Caco-2 (cell line): Measurements from ENCODE around the gene LRRC4C. TPM values are rescaled to one million over a fixed set of nuclear protein-coding genes. Genes with fewer than 3 reads are reported as not detected.

Source experiments
- BruUV-seq: library from RNA; stranded (reverse); fragments of 400-500 nt; replicated peaks from 2 replicates; lab custom pipeline; 2021; lab: Mats Ljungman, UMichigan
- CTCF ChIA-PET: fragments of 300-600 bp; sonication (Branson Sonifier 250); formaldehyde crosslinking; loops from one replicate; lab custom pipeline; 2022; ENCODE audit warnings: antibody characterized with exemption; lab: Charles Lee
- POLR2A ChIA-PET: fragments of 300-600 bp; sonication (Branson Sonifier 250); formaldehyde crosslinking; loops from one replicate; lab custom pipeline; 2022; ENCODE audit warnings: antibody characterized with exemption; lab: Charles Lee
- DNase-seq, 2 experiments: peaks; one replicate each; pipeline versions ENCODE4 v3.0.0 to v3.0.0-alpha.2; 2020 to 2022
- H3K27me3 ChIP-seq: replicated peaks from 2 replicates; pipeline ENCODE4 v1.6.0; 2011; ENCODE audit warnings: low read length; ENCODE audit not compliant: control insufficient read depth, insufficient read depth
- H3K36me3 ChIP-seq: 2 replicates; pipeline ENCODE4 v1.5.1; 2011; ENCODE audit warnings: low read length; ENCODE audit not compliant: control insufficient read depth, insufficient read depth
- H3K4me1 ChIP-seq: fragments of 250-450 bp; sonication (Bioruptor Pico); 2 replicates; pipeline ENCODE4 v1.5.1; 2020; ENCODE audit warnings: mild to moderate bottlenecking
- H3K4me3 ChIP-seq: 2 replicates; pipeline ENCODE4 v1.5.1; 2011; ENCODE audit warnings: low read depth, mild to moderate bottlenecking, control low read depth, low read length
- H3K9me3 ChIP-seq: fragments of 250-450 bp; sonication (Bioruptor Pico); 2 replicates; pipeline ENCODE4 v1.5.1; 2020; ENCODE audit warnings: mild to moderate bottlenecking, moderate library complexity
- H3K27ac Mint-ChIP-seq: one replicate; pipeline ENCODE4 v1.8.0; 2022; ENCODE audit warnings: mixed read lengths; ENCODE audit not compliant: unreplicated experiment
- H3K27me3 Mint-ChIP-seq: one replicate; pipeline ENCODE4 v1.8.0; 2022; ENCODE audit warnings: mixed read lengths; ENCODE audit not compliant: insufficient read depth, unreplicated experiment
- H3K36me3 Mint-ChIP-seq: one replicate; pipeline ENCODE4 v1.8.0; 2022; ENCODE audit warnings: mild to moderate bottlenecking, mixed read lengths; ENCODE audit not compliant: insufficient read depth, unreplicated experiment
- H3K4me1 Mint-ChIP-seq: one replicate; pipeline ENCODE4 v1.8.0; 2022; ENCODE audit warnings: low read depth, mixed read lengths; ENCODE audit not compliant: unreplicated experiment
- H3K4me3 Mint-ChIP-seq: one replicate; pipeline ENCODE4 v1.8.0; 2022; ENCODE audit warnings: mild to moderate bottlenecking, moderate library complexity, mixed read lengths; ENCODE audit not compliant: unreplicated experiment
- H3K9me3 Mint-ChIP-seq: one replicate; pipeline ENCODE4 v1.8.0; 2022; ENCODE audit warnings: mixed read lengths; ENCODE audit not compliant: unreplicated experiment
- CTCF ChIP-seq, 2 experiments: fragments of 200-600 bp in 1 of 2; IDR thresholded peaks; 1 replicate in 1 of 2; 2 replicates in 1 of 2; pipeline versions ENCODE4 v1.5.1 to v1.8.0; 2011 to 2022; ENCODE audit warnings: antibody characterized with exemption in 1 of 2, control low read depth in 1 of 2, inconsistent platforms in 1 of 2, low read depth in 1 of 2, low read length in 1 of 2, mild to moderate bottlenecking in 1 of 2, moderate library complexity in 1 of 2; ENCODE audit not compliant: insufficient read depth in 1 of 2, severe bottlenecking in 1 of 2, unreplicated experiment in 1 of 2
- intact Hi-C: fragments of 100-400 bp; cut with micrococcal nuclease; formaldehyde crosslinking; loops from one replicate; pipeline ENCODE4 v1.10.0; 2022; ENCODE audit not compliant: unreplicated experiment
- total RNA-seq: library from RNA; stranded (reverse); gene quantifications from 2 replicates; pipeline ENCODE4 v1.2.3, GENCODE V29; 2022

LRRC4C gene
- total RNA-seq, 1 experiment from 2014 or later = not detected

- Mint-ChIP-seq H3K9me3 (no peaks in the 10 kb centered on the region), H3K27ac (no peak overlapping the region), H3K36me3 (no peaks in the 10 kb centered on the region), H3K4me3 (no peak overlapping the region), H3K4me1 (no peaks in the 10 kb centered on the region), H3K27me3 (no peaks in the 10 kb centered on the region)
- Histone ChIP-seq H3K36me3 (no peaks in the 10 kb centered on the region), H3K9me3 (no peaks in the 10 kb centered on the region), H3K4me1 (no peaks in the 10 kb centered on the region), H3K4me3 (no peak overlapping the region), H3K27me3 (no peaks in the 10 kb centered on the region)
- POLR2A ChIA-PET = no interaction called here
- no peak for DNase-seq
- CTCF ChIA-PET = no interaction called here
- BruUV-seq = no TSS peak
- TF ChIP-seq CTCF (IDR thresholded peaks at IDR 0.05; ENCODE audit: insufficient read depth in 1 of 2, low read depth in 1 of 2, low read length in 1 of 2, severe bottlenecking in 1 of 2, unreplicated experiment in 1 of 2) = no peak
- intact Hi-C loops = no loop called here
These were observed 1359.3 kb downstream of the LRRC4C start for GRCh38 chr11:40100162-40100553.

- no TSS peak for BruUV-seq
- Mint-ChIP-seq H3K4me3 (no peak overlapping the region), H3K27ac (no peak overlapping the region), H3K9me3 (no peaks in the 10 kb centered on the region), H3K4me1 (no peaks in the 10 kb centered on the region), H3K27me3 (no peaks in the 10 kb centered on the region), H3K36me3 (no peaks in the 10 kb centered on the region)
- Histone ChIP-seq H3K4me3 (no peak overlapping the region), H3K36me3 (no peaks in the 10 kb centered on the region), H3K27me3 (no peaks in the 10 kb centered on the region), H3K4me1 (no peaks in the 10 kb centered on the region), H3K9me3 (no peaks in the 10 kb centered on the region)
- ChIA-PET CTCF (no interaction called here), POLR2A (no interaction called here)
- TF ChIP-seq CTCF (IDR thresholded peaks at IDR 0.05; ENCODE audit: insufficient read depth in 1 of 2, low read depth in 1 of 2, low read length in 1 of 2, severe bottlenecking in 1 of 2, unreplicated experiment in 1 of 2) = no peak
- DNase-seq = no peak
- intact Hi-C loops = no loop called here
These were observed 1359.9 kb downstream of the LRRC4C start for GRCh38 chr11:40099426-40100161.

GRCh38 chr11:40095446-40095845 lies 1364.0 kb downstream of the LRRC4C start:
- intact Hi-C loops = no loop called here
- POLR2A ChIA-PET = no interaction called here

More at GRCh38 chr11:40095446-40095845, 1364.0 kb downstream of the LRRC4C start:
- CTCF ChIA-PET = no interaction called here
- Mint-ChIP-seq H3K27me3 (no peaks in the 10 kb centered on the region), H3K4me3 (no peak overlapping the region), H3K27ac (no peak overlapping the region), H3K9me3 (no peaks in the 10 kb centered on the region), H3K36me3 (no peaks in the 10 kb centered on the region), H3K4me1 (no peaks in the 10 kb centered on the region)
- BruUV-seq = no TSS peak
- Histone ChIP-seq H3K9me3 (no peaks in the 10 kb centered on the region), H3K27me3 (no peaks in the 10 kb centered on the region), H3K4me1 (no peaks in the 10 kb centered on the region), H3K36me3 (no peaks in the 10 kb centered on the region), H3K4me3 (no peak overlapping the region)
- DNase-seq = no peak
- no peak for TF ChIP-seq CTCF (IDR thresholded peaks at IDR 0.05; ENCODE audit: insufficient read depth in 1 of 2, low read depth in 1 of 2, low read length in 1 of 2, severe bottlenecking in 1 of 2, unreplicated experiment in 1 of 2)
